ENCODE measurements around the gene CENPP.
"Not testable (repeated sequence)": the region's sequence is repeated elsewhere in the genome, so short reads cannot be mapped to it uniquely, and the experiment has no call there.

CENPP gene

DNA sequence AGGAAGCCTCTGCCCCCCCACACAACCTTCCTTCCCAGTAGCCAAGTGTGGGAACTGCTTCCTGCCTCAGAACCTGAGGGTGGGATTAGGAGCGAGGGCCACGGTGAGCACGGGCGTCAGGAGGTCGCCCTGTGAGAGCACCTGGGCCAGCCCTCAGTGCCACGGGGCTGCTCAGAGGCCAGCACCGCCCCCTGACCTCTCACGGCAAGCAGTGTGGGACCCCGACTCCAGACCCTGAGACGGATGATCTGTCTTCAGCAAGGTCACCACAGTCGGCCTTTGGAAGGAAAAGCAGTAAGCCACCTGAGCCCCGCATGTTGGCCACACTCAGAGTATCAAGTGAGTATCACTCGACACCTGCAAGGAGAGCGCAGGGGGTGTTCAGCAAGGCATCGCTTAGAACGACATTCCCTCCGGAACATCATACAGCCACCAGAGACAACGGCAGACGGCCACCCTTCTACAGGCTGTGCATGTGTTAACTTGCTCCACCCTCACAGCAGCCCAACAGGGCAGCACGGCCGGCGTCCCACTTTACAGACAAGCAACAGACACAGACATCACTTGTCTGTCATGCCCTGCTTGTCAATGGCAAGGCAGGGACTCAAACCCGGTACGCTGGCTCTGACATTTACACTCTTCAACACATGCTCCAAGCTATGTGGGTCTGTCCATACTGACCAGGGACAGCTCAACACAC lies 294.0 kb downstream of the CENPP start:
- DNase-seq, result no peak

DNA sequence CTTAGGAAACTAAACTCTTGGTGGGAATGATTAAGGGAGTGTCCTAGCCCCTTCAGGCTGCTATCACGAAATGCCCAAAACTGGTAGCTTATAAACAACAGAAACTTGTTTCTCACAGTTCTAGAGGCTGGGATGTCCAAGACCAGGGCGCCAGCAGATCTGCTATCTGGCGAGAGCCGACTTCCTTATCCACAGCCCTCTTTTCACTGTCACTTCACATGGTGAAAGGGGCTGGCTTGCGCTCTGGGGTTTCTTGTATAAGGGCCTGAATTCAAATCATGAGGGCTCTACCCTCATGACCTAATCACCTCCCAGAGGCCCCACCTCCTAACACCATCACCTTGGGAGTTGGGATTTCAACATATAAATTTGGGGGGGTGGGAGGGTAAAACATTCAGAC lies 295.1 kb downstream of the CENPP start:
- DNase-seq, result no peak

DNA sequence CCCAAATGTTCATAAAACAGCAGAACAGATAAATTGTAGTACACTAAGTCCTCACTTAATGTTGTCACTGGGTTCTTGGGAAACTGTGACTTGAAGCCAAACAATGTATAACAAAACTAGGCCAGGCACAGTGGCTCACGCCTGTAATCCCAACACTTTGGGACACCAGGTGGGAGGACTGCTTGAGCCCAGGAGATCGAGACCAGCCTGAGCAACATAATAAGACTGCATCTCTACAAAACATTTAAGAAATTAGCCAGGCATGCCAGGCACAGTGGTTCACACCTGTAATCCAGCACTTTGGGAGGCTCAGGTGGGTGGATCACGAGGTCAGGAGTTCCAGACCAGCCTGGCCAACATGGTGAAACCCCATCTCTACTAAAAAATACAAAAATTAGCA lies 298.2 kb downstream of the CENPP start:
- not testable (repeated sequence) for DNase-seq

DNA sequence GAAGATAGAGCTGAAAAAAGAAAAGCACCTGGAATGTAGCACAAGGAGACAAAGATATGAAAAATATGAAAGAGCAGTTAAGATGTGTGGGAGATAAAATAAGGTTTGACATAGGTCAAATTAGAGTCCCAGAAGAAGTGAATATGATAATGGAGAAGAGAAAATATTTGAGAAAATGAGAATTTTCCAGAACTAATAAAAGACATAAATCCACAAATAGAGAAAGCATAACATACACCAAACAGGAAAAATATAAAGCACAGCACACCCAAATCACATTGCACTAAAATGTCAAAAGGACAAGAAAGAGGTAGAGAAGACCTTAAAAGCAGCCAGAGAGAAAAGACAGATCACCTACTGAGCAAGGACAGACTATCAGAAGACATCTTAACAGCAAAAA lies 300.7 kb downstream of the CENPP start:
- DNase-seq, result no peak

DNA sequence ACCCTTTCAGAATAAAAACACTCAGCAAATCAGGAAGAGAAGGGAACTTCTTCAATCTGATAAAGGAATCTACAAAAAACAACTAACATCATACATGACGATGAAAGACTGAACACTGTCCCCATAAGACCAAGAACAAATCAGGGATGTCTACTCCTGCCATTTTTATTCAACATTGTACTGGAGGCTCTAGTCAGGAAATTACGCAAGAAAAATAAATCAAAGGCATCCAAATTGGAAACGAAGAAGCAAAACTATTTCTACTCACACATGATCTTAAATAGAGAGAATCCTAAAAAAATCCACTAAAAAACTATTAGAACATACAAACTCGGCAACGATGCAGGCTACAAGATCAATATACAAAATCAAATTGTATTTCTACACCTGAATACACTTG lies 301.9 kb downstream of the CENPP start:
- no peak for DNase-seq

DNA sequence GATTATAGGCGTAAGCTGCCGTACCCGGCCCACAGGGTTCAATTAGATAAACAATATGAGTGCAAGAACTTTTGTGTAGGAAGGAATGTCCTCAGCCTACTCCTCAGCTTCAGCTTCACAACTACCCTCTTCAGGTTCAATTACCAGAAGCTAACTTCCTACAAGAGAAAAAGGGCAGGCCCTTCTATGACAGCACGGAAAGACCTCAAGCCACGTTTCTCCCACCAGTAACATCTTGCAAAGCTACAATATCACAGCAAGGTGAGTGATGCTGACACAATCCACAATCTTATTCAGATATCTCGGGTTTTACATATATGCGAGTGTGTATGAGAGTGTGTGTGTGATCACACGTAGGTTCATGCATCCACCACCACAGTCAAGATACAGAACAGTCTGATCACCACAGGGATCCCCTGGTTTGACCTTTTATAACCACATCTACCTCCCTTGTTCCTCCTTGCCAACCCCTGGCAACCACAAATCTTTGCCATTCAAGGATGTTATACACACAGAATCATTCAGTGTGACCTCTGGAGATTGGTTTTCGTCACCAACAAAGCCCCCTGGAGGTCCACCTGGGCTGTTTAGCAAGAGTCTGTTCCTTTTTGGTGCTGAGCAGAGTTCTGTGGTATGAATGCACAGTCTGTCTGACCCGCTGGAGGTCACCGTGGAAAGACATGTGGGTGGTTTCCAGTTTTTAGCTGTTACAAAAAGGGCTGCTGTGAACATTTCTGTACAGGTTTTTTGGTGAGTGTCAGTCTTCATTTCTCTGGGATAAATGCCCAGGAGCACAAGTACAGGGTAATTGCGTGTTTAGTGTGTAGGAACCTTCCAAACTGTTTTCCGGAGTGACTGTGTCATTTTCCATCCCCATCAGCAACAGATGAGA lies 305.9 kb downstream of the CENPP start:
- DNase-seq, result no peak

DNA sequence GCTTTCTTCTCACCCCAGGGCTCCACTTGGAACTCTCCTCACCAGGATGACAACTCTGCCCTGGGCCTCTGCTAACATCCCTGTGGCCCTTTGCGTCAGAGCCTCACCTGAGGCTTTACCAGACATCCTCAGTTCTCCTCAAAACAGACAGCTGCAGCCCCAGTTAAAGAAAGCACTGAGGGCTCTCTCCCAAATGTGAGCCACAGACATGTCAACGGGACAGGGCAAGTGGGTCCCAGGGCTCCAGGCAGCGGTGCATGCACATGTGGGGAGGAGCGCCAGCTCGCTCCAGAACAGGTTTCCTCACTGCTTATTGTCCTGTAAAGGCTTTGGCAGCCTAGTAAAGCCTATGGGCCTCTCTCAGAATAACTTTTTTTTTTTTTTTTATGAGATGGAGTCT lies 306.9 kb downstream of the CENPP start:
- DNase-seq, result no peak

DNA sequence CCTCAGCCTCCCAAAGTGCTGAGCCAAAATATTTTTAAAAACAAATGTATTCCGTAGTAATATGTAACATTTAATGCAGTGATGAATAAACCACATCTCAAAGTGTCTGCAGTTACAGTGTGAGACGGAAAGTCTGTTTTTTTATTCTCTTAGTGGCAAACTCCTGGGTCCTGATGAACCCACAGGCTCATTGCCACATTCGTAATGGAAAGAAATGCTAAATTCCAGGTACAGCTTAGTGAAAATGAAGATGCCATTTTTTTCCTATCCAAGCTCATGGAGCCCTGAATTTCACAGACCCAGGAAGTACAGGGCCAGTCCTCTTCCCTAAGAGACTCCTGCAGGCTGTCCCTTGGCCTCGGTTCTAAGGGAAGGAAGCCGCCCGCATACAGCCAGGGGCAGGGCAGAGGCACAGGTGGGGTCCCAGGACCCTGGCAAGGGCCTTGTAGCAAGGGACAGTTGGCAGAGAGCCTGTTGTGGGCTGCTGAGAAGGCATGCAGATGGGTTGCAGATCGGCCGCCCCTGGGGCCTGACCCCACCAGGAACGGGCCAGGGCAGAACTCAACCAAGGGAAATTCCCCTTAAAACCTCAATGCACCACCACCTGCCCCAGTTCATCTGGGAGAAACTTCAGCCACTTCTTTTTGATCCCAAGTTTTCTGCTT lies 308.0 kb downstream of the CENPP start:
- no peak for DNase-seq

DNA sequence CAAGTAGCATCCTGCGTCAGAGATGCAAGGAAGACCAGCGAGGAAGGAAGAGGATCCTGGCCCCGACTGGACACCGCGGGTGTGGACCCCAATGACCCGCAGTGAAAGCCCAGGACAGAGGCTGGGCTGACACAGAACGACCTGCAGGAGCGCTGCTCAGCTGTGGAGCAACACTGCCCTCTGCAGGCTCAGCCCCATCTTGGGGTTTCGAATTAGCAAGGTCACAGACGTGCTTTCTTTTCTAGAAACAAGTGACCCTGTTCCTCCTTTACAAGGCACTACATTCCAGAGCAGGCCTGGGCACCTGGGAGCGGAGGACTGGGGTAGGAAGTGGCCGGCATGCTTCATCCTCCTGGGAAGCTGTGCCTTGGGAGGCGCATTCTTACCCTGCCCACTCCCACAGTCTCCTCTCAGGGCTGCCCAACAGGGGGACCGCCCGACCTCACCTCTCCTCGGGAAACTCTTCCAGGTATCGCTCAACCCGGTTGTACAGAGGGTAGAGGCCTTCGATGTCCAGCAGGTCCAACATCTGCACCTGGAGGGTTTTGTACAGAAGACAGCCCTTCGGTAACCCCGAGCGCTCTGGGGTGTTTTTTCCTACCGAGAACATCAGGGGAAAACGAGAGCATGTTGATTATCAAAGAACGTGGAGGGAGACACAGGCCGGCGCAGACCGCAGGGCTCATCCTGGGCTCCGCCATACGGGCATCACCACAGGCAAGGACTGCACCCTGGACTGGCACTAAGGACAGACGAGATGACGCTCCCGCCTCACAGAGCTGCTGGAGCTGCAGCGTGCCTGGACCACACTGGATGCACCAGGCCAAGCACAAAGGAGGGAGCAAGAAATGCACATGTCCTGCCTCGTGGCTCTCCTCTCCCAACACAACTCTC lies 309.2 kb downstream of the CENPP start:
- DNase-seq, result peak; percentile 16

DNA sequence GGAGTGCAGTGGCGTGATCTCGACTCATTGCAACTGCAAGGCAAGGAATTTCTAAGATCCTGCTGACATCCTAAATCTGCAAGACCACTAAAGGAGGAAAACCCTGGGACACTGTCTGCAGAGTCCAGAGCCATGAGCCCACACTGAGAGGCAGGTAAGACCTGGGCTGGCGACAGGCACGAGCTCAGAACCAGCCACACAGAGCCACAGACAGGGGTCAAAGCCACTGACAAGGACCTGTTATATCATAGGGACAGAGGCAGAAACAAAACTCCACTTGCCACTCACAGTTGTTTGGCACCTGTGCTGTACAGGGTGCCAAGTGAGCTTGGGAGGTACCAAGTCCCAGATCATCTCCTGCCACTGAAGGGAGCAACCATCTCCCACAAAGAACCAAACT lies 310.0 kb downstream of the CENPP start:
- no peak for DNase-seq

DNA sequence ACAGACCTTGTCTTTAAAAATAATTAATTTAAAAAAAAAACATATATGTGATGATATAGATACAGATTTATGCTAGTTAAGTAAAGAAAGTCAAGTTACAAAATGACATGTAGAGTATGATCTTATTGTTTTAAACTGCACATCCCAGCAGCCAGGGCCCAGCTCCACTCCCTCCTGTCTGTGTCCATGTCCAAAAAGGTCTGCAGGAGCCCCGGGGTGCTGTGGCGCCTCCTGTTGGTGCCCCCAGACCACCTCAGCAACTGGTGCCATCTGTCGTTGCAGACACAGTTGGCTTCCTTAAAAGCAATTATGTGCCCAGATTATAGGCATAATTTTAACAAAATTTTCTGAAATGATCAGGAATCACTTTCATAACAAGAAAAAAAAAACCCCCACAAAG lies 310.9 kb downstream of the CENPP start:
- DNase-seq, result no peak

DNA sequence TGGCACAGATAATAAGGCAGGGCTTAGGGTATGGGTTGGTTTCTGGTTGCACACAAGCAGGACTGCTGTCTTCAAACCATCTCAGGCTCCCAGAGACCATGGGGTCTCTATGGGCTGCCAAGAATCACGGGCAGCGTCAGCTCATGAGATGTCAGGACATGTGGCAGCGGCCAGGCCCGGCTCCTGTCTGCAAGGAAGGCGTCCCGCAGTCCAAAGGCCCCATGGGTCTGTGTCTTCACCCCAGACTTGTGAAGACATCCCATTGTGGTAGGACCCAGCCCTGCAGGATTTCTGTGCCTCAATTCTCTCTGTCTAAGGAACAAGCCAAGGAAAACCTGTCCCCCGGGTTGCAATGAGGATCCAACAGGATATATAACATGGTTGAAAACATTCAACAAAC lies 311.6 kb downstream of the CENPP start:
- DNase-seq, result no peak

DNA sequence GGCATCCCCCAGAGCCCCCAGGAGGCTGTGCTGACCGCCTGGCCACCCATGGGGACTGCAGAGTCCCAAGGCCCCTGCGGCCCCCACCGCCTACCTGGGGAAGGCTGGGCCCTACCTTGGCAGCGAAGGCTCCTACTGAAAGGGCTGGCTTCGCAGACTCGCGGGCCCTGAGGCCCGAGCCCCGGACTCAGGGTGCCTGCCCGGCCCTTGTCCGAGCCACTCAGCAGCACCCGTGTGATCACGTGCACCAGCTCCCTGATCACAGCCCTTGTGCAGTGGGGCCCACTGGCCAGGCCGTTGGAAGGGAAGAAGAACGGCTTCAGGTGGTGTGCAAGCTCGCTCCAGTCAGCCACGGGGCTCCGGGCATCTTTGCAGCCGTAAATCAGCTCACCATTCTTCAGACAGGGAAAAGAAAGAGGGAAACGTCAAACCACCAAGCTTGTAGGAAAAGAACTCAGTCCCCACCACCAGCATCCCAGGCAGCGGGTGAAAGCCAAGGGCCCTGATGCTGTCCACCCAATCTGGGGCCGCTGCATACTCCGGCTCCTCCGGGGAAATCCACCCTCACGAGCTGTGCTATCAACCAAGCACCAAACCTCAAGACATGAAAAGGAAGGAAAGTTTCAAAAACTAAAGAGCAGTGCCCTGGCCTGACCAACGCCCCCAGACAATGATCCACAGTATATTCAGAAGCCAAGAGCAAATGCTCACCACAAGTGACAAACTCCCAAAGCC lies 312.3 kb downstream of the CENPP start:
- DNase-seq, result no peak

DNA sequence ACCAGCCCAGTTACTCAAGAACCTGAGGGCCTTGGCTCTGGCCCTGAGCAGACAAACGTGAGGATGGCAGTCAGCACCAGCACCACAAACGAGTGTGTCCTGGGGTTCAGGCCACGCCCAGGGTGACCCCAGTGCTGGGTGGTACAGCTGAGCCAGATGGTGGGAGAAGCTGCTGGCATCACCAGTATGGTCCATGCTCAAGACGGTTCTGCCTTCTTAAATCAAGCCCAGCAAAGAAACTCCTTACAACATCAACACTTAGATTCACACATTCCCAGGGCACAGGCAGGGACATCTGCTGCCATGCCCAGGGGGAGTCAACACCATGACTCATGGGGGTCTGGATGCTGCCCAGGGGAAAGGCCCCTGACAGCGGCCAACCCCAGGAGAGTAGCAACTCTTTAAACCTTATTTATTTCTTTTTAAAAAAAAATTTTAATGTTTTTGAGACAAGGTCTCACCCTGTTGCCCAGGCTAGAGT lies 312.9 kb downstream of the CENPP start:
- DNase-seq, result no peak

DNA sequence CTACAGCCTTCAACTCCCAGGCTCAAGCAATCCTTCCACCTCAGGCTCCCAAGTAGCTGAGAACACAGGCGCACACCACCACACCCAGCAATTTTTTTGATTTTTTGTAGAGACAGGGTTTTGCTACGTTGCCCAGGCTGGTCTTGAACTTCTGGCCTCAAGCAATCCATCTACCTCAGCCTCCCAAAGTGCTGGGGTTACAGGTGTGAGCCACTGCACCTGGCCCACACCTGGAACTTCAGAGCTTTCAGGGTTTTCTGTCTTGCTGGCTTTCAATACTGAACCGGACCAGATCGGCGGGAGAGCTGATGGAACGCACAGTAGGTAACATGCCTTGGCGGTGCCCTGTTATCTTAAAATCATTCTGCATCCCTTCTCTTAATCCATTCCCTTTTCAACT lies 313.4 kb downstream of the CENPP start:
- no peak for DNase-seq

DNA sequence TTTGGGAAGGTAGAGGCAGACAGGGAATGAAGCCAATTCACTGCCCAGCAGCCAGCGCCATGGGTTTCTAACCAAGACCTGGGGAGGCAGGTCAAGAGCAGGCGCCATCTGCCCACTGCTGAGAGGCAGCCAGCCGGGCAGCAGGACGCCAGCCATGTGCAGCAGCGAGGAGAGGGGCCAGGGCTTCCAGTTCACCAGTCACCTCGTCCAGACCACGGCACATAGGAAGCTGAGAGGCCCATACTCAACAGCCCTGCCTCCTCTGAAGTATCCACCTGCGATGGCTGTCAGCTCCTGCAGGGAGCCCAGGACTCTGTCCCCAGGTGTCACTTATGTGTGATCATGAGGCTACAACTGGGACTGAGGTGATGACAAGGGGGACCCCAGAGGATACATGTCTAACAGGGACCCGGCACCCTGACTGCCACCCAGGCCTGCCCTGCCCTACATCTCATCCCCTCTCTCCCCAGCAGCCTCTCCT lies 314.1 kb downstream of the CENPP start:
- DNase-seq, result no peak

DNA sequence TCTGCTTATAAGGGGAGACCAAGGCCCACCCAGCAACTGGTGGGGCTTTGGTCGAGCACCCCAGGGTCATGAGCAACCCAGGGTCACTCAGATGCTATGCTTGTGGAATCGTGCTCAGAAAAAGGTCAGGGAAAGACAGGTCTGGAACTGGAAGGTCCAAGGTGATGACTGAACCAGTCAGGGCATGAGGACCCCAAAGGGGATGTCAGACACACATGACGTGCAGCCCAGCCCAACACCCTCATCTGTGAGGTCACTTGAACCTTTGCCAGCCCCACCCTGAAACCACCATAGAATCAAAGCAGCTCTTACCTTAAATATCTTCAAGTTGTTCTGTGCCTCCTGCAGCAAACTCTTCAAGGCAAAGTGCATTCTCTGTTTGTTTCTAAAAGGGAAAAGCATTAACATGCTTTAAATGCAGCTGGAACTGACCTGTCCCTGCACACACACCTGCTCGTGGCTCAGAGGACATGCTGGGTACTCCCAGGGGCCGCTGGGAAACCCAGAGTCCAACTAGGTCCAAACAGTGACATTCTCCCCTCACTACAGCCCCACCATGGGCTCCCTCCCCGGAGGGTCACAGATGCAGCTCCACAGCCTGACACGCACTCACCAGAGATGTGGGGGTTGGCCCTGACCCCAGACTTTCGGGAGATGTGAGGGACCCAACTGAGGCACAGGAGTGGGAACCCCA lies 314.8 kb downstream of the CENPP start:
- DNase-seq, result no peak

DNA sequence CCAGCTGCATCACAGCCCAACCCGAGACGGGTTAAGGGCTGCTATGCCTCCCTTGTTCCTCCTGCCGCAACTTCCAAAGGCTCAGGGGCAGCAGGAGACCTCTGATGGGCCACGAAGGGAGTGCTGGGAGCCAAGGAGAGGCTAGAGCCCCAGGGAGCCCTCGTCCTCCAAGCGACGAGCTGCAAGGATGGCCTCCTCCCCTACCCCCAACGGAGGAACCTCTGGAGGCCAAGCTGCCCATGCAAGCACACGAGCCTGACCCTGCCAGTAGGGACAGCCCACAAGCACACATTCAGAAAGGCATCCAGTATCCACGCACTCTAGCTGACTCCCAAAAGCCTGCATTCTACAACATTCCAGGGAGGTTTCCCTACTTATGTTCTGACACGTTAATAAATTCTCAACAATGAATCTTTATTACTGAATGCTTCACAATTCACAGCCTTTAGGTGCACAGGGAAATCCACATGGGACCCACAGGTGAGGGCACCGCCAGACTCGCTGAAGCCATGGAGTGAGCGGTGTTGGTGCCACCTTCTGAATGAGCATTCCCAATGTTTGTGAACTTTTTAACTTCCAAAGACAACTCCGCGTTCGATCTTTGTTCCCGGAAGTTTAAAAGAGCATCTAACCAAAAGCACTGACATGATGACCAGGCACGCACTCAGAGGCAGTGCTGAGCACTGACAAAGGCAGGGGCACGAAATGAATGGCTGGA lies 315.5 kb downstream of the CENPP start:
- no peak for DNase-seq

DNA sequence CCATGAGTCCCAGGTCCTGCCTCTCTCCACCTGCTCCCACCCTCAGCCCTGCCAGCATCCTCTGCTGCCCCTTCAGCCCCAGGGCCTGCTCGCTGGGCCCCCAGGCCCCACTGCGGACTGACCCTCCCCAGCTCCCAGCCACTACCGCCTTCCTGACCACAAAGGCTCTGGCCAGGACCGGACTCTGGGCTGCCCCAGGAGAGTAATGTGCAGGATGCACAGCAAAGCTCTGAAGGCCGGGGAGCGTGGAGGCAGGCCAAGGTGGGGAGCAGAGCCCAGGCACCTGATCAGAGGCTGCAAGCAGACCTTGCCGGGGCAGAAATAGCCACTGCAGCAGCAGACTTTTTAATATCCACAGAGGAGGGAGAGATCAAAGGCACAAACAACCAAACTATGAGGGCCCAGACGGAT lies 316.3 kb downstream of the CENPP start:
- no peak for DNase-seq

DNA sequence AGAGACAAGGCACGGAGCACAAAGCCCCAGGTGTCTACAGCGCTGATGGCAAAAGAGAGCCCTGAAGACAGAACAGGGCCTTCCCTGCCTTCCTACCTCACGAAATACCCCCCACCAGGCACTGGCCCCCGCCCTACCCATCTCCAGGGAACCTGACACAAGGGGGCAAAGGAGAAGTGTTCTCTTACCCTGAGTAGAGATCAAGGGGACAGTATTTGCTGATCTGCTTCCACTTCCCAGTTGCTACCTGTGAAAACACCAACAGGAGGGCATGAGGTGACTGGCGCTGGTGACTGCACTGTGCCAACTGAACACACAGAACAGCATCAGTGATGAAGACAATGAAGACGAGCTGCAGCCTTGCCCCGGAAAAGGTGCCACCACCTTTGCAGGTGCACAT lies 316.8 kb downstream of the CENPP start:
- no peak for DNase-seq
